ENCODE data around the gene NFKBIL1. TPM values are rescaled to one million over a fixed set of nuclear protein-coding genes. Genes with fewer than 3 reads are reported as not detected.

The NFKBIL1 gene
- total and polyA plus RNA-seq, 10 of the 15 experiments (the other 5 are each of a cell fraction or from before 2014, with no cell fraction given), result 0.19 to 15.1 (median 7.0) TPM

GRCh38 chr6:31525932-31526591 is 21.3 kb upstream of the NFKBIL1 start:
- H4K20me1 ChIP-seq (ENCODE audit: control insufficient read depth, insufficient read depth), result no peaks in the 10 kb centered on the region
- no TSS peak for BruUV-seq (replicated peaks)
- H3K27me3 ChIP-seq (replicated peaks in 1 of 2; ENCODE audit: control insufficient read depth in 2 of 2, insufficient read depth in 2 of 2, low read length in 1 of 2), result no peaks in the 10 kb centered on the region
- H3K36me3 ChIP-seq (ENCODE audit: control insufficient read depth in 2 of 2, insufficient read depth in 2 of 2, low read length in 1 of 2), result peaks cover 0 to 7% of the 10 kb centered on the region in 2 experiments; a peak in 3 of 4 replicates
- no peak overlapping the region for H3K9ac ChIP-seq (ENCODE audit: control insufficient read depth, insufficient read depth, low read length)
- H3K4me2 ChIP-seq (ENCODE audit: control insufficient read depth, insufficient read depth), result no peak overlapping the region
- SMC1A ChIA-PET (ENCODE audit: uncharacterized antibody, unreplicated experiment), result no interaction called here
- in situ Hi-C loops (cut with MboI) (no loop called here), intact Hi-C loops (cut with micrococcal nuclease; ENCODE audit: unreplicated experiment) (no loop called here)
- POLR2A ChIA-PET, result interaction anchor here (0.5 to 1.3 kb wide), 3 partner anchors 9 to 191 kb away, joined by 3 to 5 read pairs (median 4); no protein-coding TSS in a partner anchor
- ATAC-seq (no peak), DNase-seq (ENCODE audit: low read depth, low spot score) (no peak), FAIRE-seq (no peak)
- 64% methylated on average over 4 of the region's 4 CpGs for WGBS (ENCODE audit: insufficient coverage, insufficient replicate concordance, low lambda C conversion rate, missing lambda C conversion rate)
- no peak overlapping the region for H3K27ac ChIP-seq (ENCODE audit: control insufficient read depth, insufficient read depth)
- TF ChIP-seq HDAC6 (IDR thresholded peaks at IDR 0.05; ENCODE audit: unreplicated experiment), result no peak
- no peak for TF ChIP-seq TAF1 (IDR thresholded peaks at IDR 0.05; ENCODE audit: borderline replicate concordance, low read depth, low read length)
- TF ChIP-seq RAD21 (IDR thresholded peaks at IDR 0.05; ENCODE audit: insufficient read depth, low read depth, low read length), result no peak
- TF ChIP-seq HDAC2 (IDR thresholded peaks at IDR 0.05), result no peak
- TF ChIP-seq POU2F2 (IDR thresholded peaks at IDR 0.05; ENCODE audit: borderline replicate concordance, low read depth, low read length), result no peak
- no peak for TF ChIP-seq SREBF2 (IDR thresholded peaks at IDR 0.05; ENCODE audit: low read length)
- TF ChIP-seq, protein P1, sequence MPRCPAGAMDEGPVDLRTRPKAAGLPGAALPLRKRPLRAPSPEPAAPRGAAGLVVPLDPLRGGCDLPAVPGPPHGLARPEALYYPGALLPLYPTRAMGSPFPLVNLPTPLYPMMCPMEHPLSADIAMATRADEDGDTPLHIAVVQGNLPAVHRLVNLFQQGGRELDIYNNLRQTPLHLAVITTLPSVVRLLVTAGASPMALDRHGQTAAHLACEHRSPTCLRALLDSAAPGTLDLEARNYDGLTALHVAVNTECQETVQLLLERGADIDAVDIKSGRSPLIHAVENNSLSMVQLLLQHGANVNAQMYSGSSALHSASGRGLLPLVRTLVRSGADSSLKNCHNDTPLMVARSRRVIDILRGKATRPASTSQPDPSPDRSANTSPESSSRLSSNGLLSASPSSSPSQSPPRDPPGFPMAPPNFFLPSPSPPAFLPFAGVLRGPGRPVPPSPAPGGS (IDR thresholded peaks at IDR 0.05; ENCODE audit: borderline replicate concordance, insufficient read depth, low read depth, low read length, poor library complexity, severe bottlenecking), result no peak
- no peak for TF ChIP-seq JUNB (IDR thresholded peaks at IDR 0.05)
- no peak for TF ChIP-seq ZNF274 (IDR thresholded peaks at IDR 0.05; ENCODE audit: insufficient read depth, insufficient read length)
- TF ChIP-seq RBBP5 (conservative IDR thresholded peaks at IDR 0.05), result no peak
- TF ChIP-seq NKRF (conservative IDR thresholded peaks at IDR 0.05), result no peak
- TF ChIP-seq CHD2 (IDR thresholded peaks at IDR 0.05; ENCODE audit: borderline replicate concordance, low read depth, low read length), result no peak
- TF ChIP-seq ZNF384 (IDR thresholded peaks at IDR 0.05; ENCODE audit: borderline replicate concordance, low read depth, low read length), result no peak
- no peak for TF ChIP-seq CHD4 (IDR thresholded peaks at IDR 0.05)
- CTCF ChIA-PET, result no interaction called here
- no peak overlapping the region for H3K4me3 ChIP-seq
- RAD21 ChIA-PET (ENCODE audit: unreplicated experiment), result no interaction called here
- H2AFZ ChIP-seq (ENCODE audit: control insufficient read depth, low read depth, low read length), result no peak overlapping the region
- H3K79me2 ChIP-seq (ENCODE audit: control insufficient read depth, insufficient read depth, low read length), result no peaks in the 10 kb centered on the region
- H3K9me3 ChIP-seq (replicated peaks; ENCODE audit: control insufficient read depth, insufficient read depth, low read length), result no peaks in the 10 kb centered on the region
- H3K4me1 ChIP-seq (ENCODE audit: control insufficient read depth, insufficient read depth, low read length), result no peaks in the 10 kb centered on the region
